IMR-90 (cell line): ENCODE results near the gene TRIM2.

ENCODE experiments used
- MAFK ChIP-seq: IDR thresholded peaks from 2 replicates; pipeline ENCODE4 v1.6.1; 2012; ENCODE audit warnings: low read depth, low read length, improper control_type of control experiment
- RAD21 ChIP-seq: IDR thresholded peaks from 2 replicates; pipeline ENCODE4 v1.6.1; 2012; ENCODE audit warnings: low read length, improper control_type of control experiment
- SMC3 ChIP-seq: fragments of 150-350 bp; IDR thresholded peaks from 2 replicates; pipeline ENCODE4 v1.6.1; 2016; ENCODE audit warnings: low read depth, mild to moderate bottlenecking, antibody characterized with exemption, low read length, moderate library complexity
- TF ChIP-seq, protein P1 (sequence below): conservative IDR thresholded peaks from 2 replicates; pipeline ENCODE4 v1.5.1; 2012; ENCODE audit warnings: mild to moderate bottlenecking, low read depth, low read length, improper control_type of control experiment

- TF ChIP-seq, protein P1, sequence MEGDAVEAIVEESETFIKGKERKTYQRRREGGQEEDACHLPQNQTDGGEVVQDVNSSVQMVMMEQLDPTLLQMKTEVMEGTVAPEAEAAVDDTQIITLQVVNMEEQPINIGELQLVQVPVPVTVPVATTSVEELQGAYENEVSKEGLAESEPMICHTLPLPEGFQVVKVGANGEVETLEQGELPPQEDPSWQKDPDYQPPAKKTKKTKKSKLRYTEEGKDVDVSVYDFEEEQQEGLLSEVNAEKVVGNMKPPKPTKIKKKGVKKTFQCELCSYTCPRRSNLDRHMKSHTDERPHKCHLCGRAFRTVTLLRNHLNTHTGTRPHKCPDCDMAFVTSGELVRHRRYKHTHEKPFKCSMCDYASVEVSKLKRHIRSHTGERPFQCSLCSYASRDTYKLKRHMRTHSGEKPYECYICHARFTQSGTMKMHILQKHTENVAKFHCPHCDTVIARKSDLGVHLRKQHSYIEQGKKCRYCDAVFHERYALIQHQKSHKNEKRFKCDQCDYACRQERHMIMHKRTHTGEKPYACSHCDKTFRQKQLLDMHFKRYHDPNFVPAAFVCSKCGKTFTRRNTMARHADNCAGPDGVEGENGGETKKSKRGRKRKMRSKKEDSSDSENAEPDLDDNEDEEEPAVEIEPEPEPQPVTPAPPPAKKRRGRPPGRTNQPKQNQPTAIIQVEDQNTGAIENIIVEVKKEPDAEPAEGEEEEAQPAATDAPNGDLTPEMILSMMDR = no peak
- TF ChIP-seq MAFK (no peak), RAD21 (no peak), SMC3 (no peak)
Observed at GRCh38 chr4:153243468-153243867, 39.2 kb downstream of the TRIM2 start.
